OCI-LY7 (cell line): ENCODE results near the gene IRF2. TPM values are rescaled to one million over a fixed set of nuclear protein-coding genes. Genes with fewer than 3 reads are reported as not detected.

Source experiments
- BruUV-seq: library from RNA; stranded (reverse); fragments of 400-500 nt; replicated peaks from 2 replicates; lab custom pipeline; 2021; lab: Mats Ljungman, UMichigan
- CTCF ChIA-PET: fragments of 300-600 bp; sonication (Branson Sonifier 250); formaldehyde crosslinking; loops from one replicate; lab custom pipeline; 2022; ENCODE audit warnings: antibody characterized with exemption; ENCODE audit not compliant: unreplicated experiment; lab: Charles Lee
- POLR2A ChIA-PET: fragments of 300-600 bp; sonication (Branson Sonifier 250); formaldehyde crosslinking; loops from one replicate; lab custom pipeline; 2022; ENCODE audit warnings: antibody characterized with exemption; lab: Charles Lee
- DNase-seq: peaks from one replicate; pipeline ENCODE4 v3.0.0-alpha.2; 2015; ENCODE audit warnings: low spot score
- H2AFZ ChIP-seq: fragments of 200-600 bp; sonication (generic), shearing (Covaris generic); 2 replicates; pipeline ENCODE4 v1.6.1; 2014; ENCODE audit warnings: mild to moderate bottlenecking, antibody characterized with exemption, low read length, moderate library complexity
- H3K27ac ChIP-seq: fragments of 200-600 bp; sonication (generic); 2 replicates; pipeline ENCODE4 v1.5.1; 2014; ENCODE audit warnings: mixed run types, low read depth, mild to moderate bottlenecking, moderate library complexity, low read length, inconsistent platforms; ENCODE audit not compliant: poor library complexity, severe bottlenecking
- H3K36me3 ChIP-seq: fragments of 200-600 bp; sonication (generic); 2 replicates; pipeline ENCODE4 v1.6.1; 2014; ENCODE audit warnings: mild to moderate bottlenecking, antibody characterized with exemption, low read length, moderate library complexity, mixed read lengths; ENCODE audit not compliant: insufficient read depth
- H3K4me1 ChIP-seq: fragments of 200-600 bp; sonication (generic); 2 replicates; pipeline ENCODE4 v1.5.1; 2014; ENCODE audit warnings: mild to moderate bottlenecking, low read length; ENCODE audit not compliant: insufficient read depth, poor library complexity, severe bottlenecking
- H3K4me2 ChIP-seq: fragments of 200-600 bp; sonication (generic); 2 replicates; pipeline ENCODE4 v1.6.1; 2014; ENCODE audit warnings: mild to moderate bottlenecking, low read length
- H3K4me3 ChIP-seq: fragments of 200-600 bp; sonication (generic); 2 replicates; pipeline ENCODE4 v1.5.1; 2014; ENCODE audit warnings: mild to moderate bottlenecking, low read depth, low read length; ENCODE audit not compliant: poor library complexity, severe bottlenecking
- H3K79me2 ChIP-seq: fragments of 200-600 bp; sonication (generic); 2 replicates; pipeline ENCODE4 v1.6.1; 2016; ENCODE audit warnings: low read depth, mild to moderate bottlenecking, low read length, moderate library complexity, mixed read lengths; ENCODE audit not compliant: insufficient read depth
- H3K9me2 ChIP-seq: fragments of 200-600 bp; sonication (generic); 2 replicates; pipeline ENCODE4 v1.6.1; 2016; ENCODE audit warnings: mild to moderate bottlenecking, low read length, mixed read lengths; ENCODE audit not compliant: insufficient read depth
- H3K9me3 ChIP-seq: fragments of 200-600 bp; sonication (generic); 2 replicates; pipeline ENCODE4 v1.6.1; 2014; ENCODE audit warnings: mild to moderate bottlenecking, mixed run types, low read length, mixed read lengths
- H4K20me1 ChIP-seq: fragments of 200-600 bp; sonication (generic); 2 replicates; pipeline ENCODE4 v1.6.1; 2014; ENCODE audit warnings: mild to moderate bottlenecking, antibody characterized with exemption, low read length, moderate library complexity, mixed read lengths; ENCODE audit not compliant: insufficient read depth
- CTCF ChIP-seq: fragments of 200-600 bp; sonication (generic); conservative IDR thresholded peaks from 2 replicates; pipeline ENCODE4 v1.5.1; 2014; ENCODE audit warnings: mild to moderate bottlenecking, antibody characterized with exemption, low read length, moderate library complexity, mixed read lengths
- EZH2phosphoT487 ChIP-seq: fragments of 200-600 bp; sonication (generic); IDR thresholded peaks from 2 replicates; pipeline ENCODE4 v1.6.1; 2018; ENCODE audit warnings: low read depth, borderline replicate concordance, mild to moderate bottlenecking, mixed run types, antibody characterized with exemption, low read length, moderate library complexity, mixed read lengths
- intact Hi-C: fragments of 100-400 bp; cut with micrococcal nuclease; formaldehyde crosslinking; loops from one replicate; pipeline ENCODE4 v1.10.0; 2022; ENCODE audit not compliant: unreplicated experiment
- total RNA-seq, 2 experiments: library from RNA; depleted of rRNA in 1 of 2; stranded (reverse); fragments of >200 nt in 1 of 2; shearing (Covaris generic) in 1 of 2; gene quantifications; 2 replicates each; pipeline ENCODE4 v1.2.3, GENCODE V29; 2014 to 2022

IRF2 gene
- total RNA-seq, 2 experiments from 2014 or later: 32.3 to 37.8 TPM

- Histone ChIP-seq H3K36me3 (peaks cover 88% of the 10 kb centered on the region), H4K20me1 (no peaks in the 10 kb centered on the region), H3K79me2 (no peaks in the 10 kb centered on the region), H3K9me2 (no peaks in the 10 kb centered on the region), H3K4me1 (peaks cover 38% of the 10 kb centered on the region), H3K9me3 (no peaks in the 10 kb centered on the region), H3K27ac (no peak overlapping the region), H3K4me3 (no peak overlapping the region), H3K4me2 (no peak overlapping the region), H2AFZ (no peak overlapping the region)
- no TSS peak for BruUV-seq
- TF ChIP-seq EZH2phosphoT487: no peak
- no peak for TF ChIP-seq CTCF
- no peak for DNase-seq
- POLR2A ChIA-PET: interaction anchor here (1.0 to 1.7 kb wide), 5 partner anchors 13 to 61 kb away, joined by 3 to 6 read pairs (median 3); no protein-coding TSS in a partner anchor
- intact Hi-C loops: no loop called here
- CTCF ChIA-PET: interaction anchor here (1.3 kb wide), 1 partner anchor 8 kb away, joined by 3 read pairs; no protein-coding TSS in a partner anchor
Observed at GRCh38 chr4:184389978-184390900, 84.1 kb downstream of the IRF2 start.

- peaks cover 53% of the 10 kb centered on the region for H3K4me1 ChIP-seq
- no peaks in the 10 kb centered on the region for H3K9me2 ChIP-seq
- no TSS peak for BruUV-seq
- 0 out of 2 replicates have a peak, but pooled peaks cover 6% of the 10 kb centered on the region for H4K20me1 ChIP-seq
- TF ChIP-seq EZH2phosphoT487: no peak
- TF ChIP-seq CTCF: no peak
- CTCF ChIA-PET: interaction anchor here (0.7 to 0.8 kb wide), 2 partner anchors 10 to 11 kb away, joined by 6 to 10 read pairs; no protein-coding TSS in a partner anchor
- no peak overlapping the region for H3K27ac ChIP-seq
- H2AFZ ChIP-seq: no peak overlapping the region
- H3K79me2 ChIP-seq: no peaks in the 10 kb centered on the region
- H3K4me3 ChIP-seq: no peak overlapping the region
- POLR2A ChIA-PET: interaction anchor here (0.6 to 1.5 kb wide), 7 partner anchors 32 to 1119 kb away, joined by 3 to 4 read pairs (median 3); no protein-coding TSS in a partner anchor
- DNase-seq: no peak
- intact Hi-C loops: no loop called here
- H3K4me2 ChIP-seq: peak overlapping the region; percentile 54
- H3K36me3 ChIP-seq: peaks cover 70% of the 10 kb centered on the region
- no peaks in the 10 kb centered on the region for H3K9me3 ChIP-seq
Observed at GRCh38 chr4:184388106-184388505, 86.2 kb downstream of the IRF2 start.
